OCI-LY7 (cell line): ENCODE measurements around the gene HIVEP3. TPM values are rescaled to one million over a fixed set of nuclear protein-coding genes. Genes with fewer than 3 reads are reported as not detected.

ENCODE experiments used
- BruUV-seq: library from RNA; stranded (reverse); fragments of 400-500 nt; replicated peaks from 2 replicates; lab custom pipeline; 2021; lab: Mats Ljungman, UMichigan
- CTCF ChIA-PET: fragments of 300-600 bp; sonication (Branson Sonifier 250); formaldehyde crosslinking; loops from one replicate; lab custom pipeline; 2022; ENCODE audit warnings: antibody characterized with exemption; ENCODE audit not compliant: unreplicated experiment; lab: Charles Lee
- POLR2A ChIA-PET: fragments of 300-600 bp; sonication (Branson Sonifier 250); formaldehyde crosslinking; loops from one replicate; lab custom pipeline; 2022; ENCODE audit warnings: antibody characterized with exemption; lab: Charles Lee
- DNase-seq: peaks from one replicate; pipeline ENCODE4 v3.0.0-alpha.2; 2015; ENCODE audit warnings: low spot score
- H2AFZ ChIP-seq: fragments of 200-600 bp; sonication (generic), shearing (Covaris generic); 2 replicates; pipeline ENCODE4 v1.6.1; 2014; ENCODE audit warnings: mild to moderate bottlenecking, antibody characterized with exemption, low read length, moderate library complexity
- H3K27ac ChIP-seq: fragments of 200-600 bp; sonication (generic); 2 replicates; pipeline ENCODE4 v1.5.1; 2014; ENCODE audit warnings: mixed run types, low read depth, mild to moderate bottlenecking, moderate library complexity, low read length, inconsistent platforms; ENCODE audit not compliant: poor library complexity, severe bottlenecking
- H3K36me3 ChIP-seq: fragments of 200-600 bp; sonication (generic); 2 replicates; pipeline ENCODE4 v1.6.1; 2014; ENCODE audit warnings: mild to moderate bottlenecking, antibody characterized with exemption, low read length, moderate library complexity, mixed read lengths; ENCODE audit not compliant: insufficient read depth
- H3K4me1 ChIP-seq: fragments of 200-600 bp; sonication (generic); 2 replicates; pipeline ENCODE4 v1.5.1; 2014; ENCODE audit warnings: mild to moderate bottlenecking, low read length; ENCODE audit not compliant: insufficient read depth, poor library complexity, severe bottlenecking
- H3K4me2 ChIP-seq: fragments of 200-600 bp; sonication (generic); 2 replicates; pipeline ENCODE4 v1.6.1; 2014; ENCODE audit warnings: mild to moderate bottlenecking, low read length
- H3K4me3 ChIP-seq: fragments of 200-600 bp; sonication (generic); 2 replicates; pipeline ENCODE4 v1.5.1; 2014; ENCODE audit warnings: mild to moderate bottlenecking, low read depth, low read length; ENCODE audit not compliant: poor library complexity, severe bottlenecking
- H3K79me2 ChIP-seq: fragments of 200-600 bp; sonication (generic); 2 replicates; pipeline ENCODE4 v1.6.1; 2016; ENCODE audit warnings: low read depth, mild to moderate bottlenecking, low read length, moderate library complexity, mixed read lengths; ENCODE audit not compliant: insufficient read depth
- H3K9me2 ChIP-seq: fragments of 200-600 bp; sonication (generic); 2 replicates; pipeline ENCODE4 v1.6.1; 2016; ENCODE audit warnings: mild to moderate bottlenecking, low read length, mixed read lengths; ENCODE audit not compliant: insufficient read depth
- H3K9me3 ChIP-seq: fragments of 200-600 bp; sonication (generic); 2 replicates; pipeline ENCODE4 v1.6.1; 2014; ENCODE audit warnings: mild to moderate bottlenecking, mixed run types, low read length, mixed read lengths
- H4K20me1 ChIP-seq: fragments of 200-600 bp; sonication (generic); 2 replicates; pipeline ENCODE4 v1.6.1; 2014; ENCODE audit warnings: mild to moderate bottlenecking, antibody characterized with exemption, low read length, moderate library complexity, mixed read lengths; ENCODE audit not compliant: insufficient read depth
- EZH2phosphoT487 ChIP-seq: fragments of 200-600 bp; sonication (generic); IDR thresholded peaks from 2 replicates; pipeline ENCODE4 v1.6.1; 2018; ENCODE audit warnings: low read depth, borderline replicate concordance, mild to moderate bottlenecking, mixed run types, antibody characterized with exemption, low read length, moderate library complexity, mixed read lengths
- intact Hi-C: fragments of 100-400 bp; cut with micrococcal nuclease; formaldehyde crosslinking; loops from one replicate; pipeline ENCODE4 v1.10.0; 2022; ENCODE audit not compliant: unreplicated experiment
- total RNA-seq, 2 experiments: library from RNA; depleted of rRNA in 1 of 2; stranded (reverse); fragments of >200 nt in 1 of 2; shearing (Covaris generic) in 1 of 2; gene quantifications; 2 replicates each; pipeline ENCODE4 v1.2.3, GENCODE V29; 2014 to 2022
- TF ChIP-seq, protein P1 (sequence below): fragments of 200-600 bp; sonication (generic); conservative IDR thresholded peaks from 2 replicates; pipeline ENCODE4 v1.5.1; 2014; ENCODE audit warnings: mild to moderate bottlenecking, antibody characterized with exemption, low read length, moderate library complexity, mixed read lengths

Gene HIVEP3
- total RNA-seq, 2 experiments from 2014 or later, result 0.53 to 0.60 TPM

DNA sequence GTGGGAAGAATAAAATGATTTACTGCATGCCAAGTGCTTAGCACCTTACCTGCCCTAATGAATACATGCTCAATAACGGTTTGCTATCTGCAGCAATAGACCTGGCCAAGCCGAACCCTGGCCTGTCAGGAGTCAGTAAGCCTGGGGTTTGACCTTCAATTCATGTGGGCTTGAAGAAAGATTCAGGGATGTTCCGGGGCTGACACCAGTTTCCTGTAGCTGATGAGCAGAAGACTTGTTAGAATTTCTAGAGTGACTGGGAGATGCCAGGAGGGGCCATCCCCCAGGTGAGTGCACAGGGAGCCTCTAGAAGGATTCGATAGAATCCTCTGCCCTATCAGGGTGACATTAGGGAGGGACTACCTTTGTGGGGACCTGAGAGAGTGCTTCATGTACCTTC, 210.9 kb downstream of the HIVEP3 start:
- DNase-seq, result no peak
- POLR2A ChIA-PET, result no interaction called here
- CTCF ChIA-PET, result no interaction called here
- no peak overlapping the region for H2AFZ ChIP-seq
- H3K27ac ChIP-seq, result no peak overlapping the region
- no peaks in the 10 kb centered on the region for H3K79me2 ChIP-seq
- H3K4me2 ChIP-seq, result no peak overlapping the region
- H4K20me1 ChIP-seq, result no peaks in the 10 kb centered on the region
- no peaks in the 10 kb centered on the region for H3K9me2 ChIP-seq
- no peak overlapping the region for H3K4me3 ChIP-seq
- H3K9me3 ChIP-seq, result no peaks in the 10 kb centered on the region
- no TSS peak for BruUV-seq
- H3K4me1 ChIP-seq, result no peaks in the 10 kb centered on the region
- H3K36me3 ChIP-seq, result no peaks in the 10 kb centered on the region
- intact Hi-C loops, result no loop called here
- no peak for TF ChIP-seq EZH2phosphoT487
- TF ChIP-seq, protein P1, sequence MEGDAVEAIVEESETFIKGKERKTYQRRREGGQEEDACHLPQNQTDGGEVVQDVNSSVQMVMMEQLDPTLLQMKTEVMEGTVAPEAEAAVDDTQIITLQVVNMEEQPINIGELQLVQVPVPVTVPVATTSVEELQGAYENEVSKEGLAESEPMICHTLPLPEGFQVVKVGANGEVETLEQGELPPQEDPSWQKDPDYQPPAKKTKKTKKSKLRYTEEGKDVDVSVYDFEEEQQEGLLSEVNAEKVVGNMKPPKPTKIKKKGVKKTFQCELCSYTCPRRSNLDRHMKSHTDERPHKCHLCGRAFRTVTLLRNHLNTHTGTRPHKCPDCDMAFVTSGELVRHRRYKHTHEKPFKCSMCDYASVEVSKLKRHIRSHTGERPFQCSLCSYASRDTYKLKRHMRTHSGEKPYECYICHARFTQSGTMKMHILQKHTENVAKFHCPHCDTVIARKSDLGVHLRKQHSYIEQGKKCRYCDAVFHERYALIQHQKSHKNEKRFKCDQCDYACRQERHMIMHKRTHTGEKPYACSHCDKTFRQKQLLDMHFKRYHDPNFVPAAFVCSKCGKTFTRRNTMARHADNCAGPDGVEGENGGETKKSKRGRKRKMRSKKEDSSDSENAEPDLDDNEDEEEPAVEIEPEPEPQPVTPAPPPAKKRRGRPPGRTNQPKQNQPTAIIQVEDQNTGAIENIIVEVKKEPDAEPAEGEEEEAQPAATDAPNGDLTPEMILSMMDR, result no peak

DNA sequence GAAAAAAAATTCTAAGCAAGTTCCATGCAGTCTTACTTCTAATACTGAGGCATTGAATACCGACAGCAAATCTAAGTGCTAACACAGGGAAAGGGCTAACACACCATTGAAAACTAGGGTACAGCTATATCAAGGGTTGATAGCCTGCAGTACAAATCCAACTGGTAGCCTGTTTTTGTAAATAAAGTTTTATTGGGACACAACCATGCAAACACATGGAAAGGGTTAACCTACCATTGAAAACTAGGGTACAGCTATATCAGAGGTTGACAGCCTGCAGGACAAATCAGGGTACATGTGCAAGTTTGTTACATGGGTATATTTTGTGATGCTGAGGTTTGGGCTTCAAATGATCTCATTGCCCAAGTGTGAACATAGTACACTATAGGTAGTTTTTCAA, 212.9 kb downstream of the HIVEP3 start:
- Histone ChIP-seq H3K9me2 (no peaks in the 10 kb centered on the region), H3K27ac (no peak overlapping the region), H3K4me2 (no peak overlapping the region), H3K4me3 (no peak overlapping the region), H4K20me1 (no peaks in the 10 kb centered on the region), H3K9me3 (no peaks in the 10 kb centered on the region), H3K79me2 (no peaks in the 10 kb centered on the region), H3K4me1 (no peaks in the 10 kb centered on the region), H3K36me3 (no peaks in the 10 kb centered on the region), H2AFZ (no peak overlapping the region)
- ChIA-PET CTCF (no interaction called here), POLR2A (no interaction called here)
- BruUV-seq, result no TSS peak
- intact Hi-C loops, result no loop called here
- no peak for TF ChIP-seq EZH2phosphoT487
- TF ChIP-seq, protein P1, result no peak
- DNase-seq, result no peak

DNA sequence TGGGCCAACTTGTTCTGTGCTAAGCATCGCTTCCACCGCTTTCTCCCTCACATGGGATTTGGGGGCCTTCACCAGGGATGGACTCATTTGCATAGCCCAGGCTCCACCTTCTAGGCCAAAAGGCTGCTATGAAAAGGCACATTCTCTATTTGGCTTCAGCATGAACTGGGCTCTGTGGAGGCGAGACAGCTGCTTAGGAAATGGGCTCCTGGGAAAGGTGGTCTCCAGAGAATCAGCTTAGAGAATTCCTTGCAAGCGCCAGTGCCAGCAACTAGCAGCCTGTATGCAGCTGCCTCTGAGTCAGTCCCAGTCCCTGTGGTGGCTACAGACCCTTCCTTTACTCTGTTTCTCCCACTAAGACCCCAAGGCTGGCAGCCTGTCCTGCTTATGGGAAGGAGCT, 214.5 kb downstream of the HIVEP3 start:
- CTCF ChIA-PET, result no interaction called here
- no peaks in the 10 kb centered on the region for H3K36me3 ChIP-seq
- POLR2A ChIA-PET, result no interaction called here
- H2AFZ ChIP-seq, result no peak overlapping the region
- no peak overlapping the region for H3K4me3 ChIP-seq
- no peaks in the 10 kb centered on the region for H3K4me1 ChIP-seq
- H3K79me2 ChIP-seq, result no peaks in the 10 kb centered on the region
- H3K4me2 ChIP-seq, result no peak overlapping the region
- H4K20me1 ChIP-seq, result no peaks in the 10 kb centered on the region
- TF ChIP-seq, protein P1, result no peak
- TF ChIP-seq EZH2phosphoT487, result no peak
- H3K9me3 ChIP-seq, result no peaks in the 10 kb centered on the region
- DNase-seq, result no peak
- no peaks in the 10 kb centered on the region for H3K9me2 ChIP-seq
- intact Hi-C loops, result no loop called here
- H3K27ac ChIP-seq, result no peak overlapping the region
- no TSS peak for BruUV-seq
